GM12878 (cell line): Measurements from ENCODE around the gene ADAT3.

ENCODE experiments used
- ATF2 ChIP-seq: IDR thresholded peaks from 2 replicates; pipeline ENCODE4 v1.6.1; 2012; ENCODE audit warnings: low read length, inconsistent platforms
- ESRRA ChIP-seq: IDR thresholded peaks from 2 replicates; pipeline ENCODE4 v1.6.1; 2012; ENCODE audit warnings: mild to moderate bottlenecking, low read length, improper control_type of control experiment
- EZH2 ChIP-seq: IDR thresholded peaks from 2 replicates; pipeline ENCODE4 v1.6.1; 2012; ENCODE audit warnings: low read depth, mild to moderate bottlenecking, control low read depth, inconsistent platforms, low read length, borderline replicate concordance; ENCODE audit not compliant: control insufficient read depth
- JUND ChIP-seq: IDR thresholded peaks from 2 replicates; pipeline ENCODE4 v1.6.1; 2012; ENCODE audit warnings: low read depth, mild to moderate bottlenecking, low read length, improper control_type of control experiment, moderate library complexity
- MAX ChIP-seq: IDR thresholded peaks from 2 replicates; pipeline ENCODE4 v1.6.1; 2012; ENCODE audit warnings: low read depth, low read length, improper control_type of control experiment
- MXI1 ChIP-seq: fragments of 150-350 bp; IDR thresholded peaks from 2 replicates; pipeline ENCODE4 v1.6.1; 2011; ENCODE audit warnings: low read depth, mild to moderate bottlenecking, inconsistent platforms, low read length, improper control_type of control experiment
- POLR2A ChIP-seq: IDR thresholded peaks from 2 replicates; pipeline ENCODE4 v1.6.1; 2011; ENCODE audit warnings: low read depth, mild to moderate bottlenecking, low read length
- SRF ChIP-seq, 2 experiments: IDR thresholded peaks; 2 replicates each; pipeline ENCODE4 v1.6.1; 2011; ENCODE audit warnings: low read depth in 2 of 2, low read length in 2 of 2, mild to moderate bottlenecking in 1 of 2, moderate library complexity in 1 of 2
- ZNF274 ChIP-seq: IDR thresholded peaks from one replicate; pipeline ENCODE4 v1.8.0; 2011; ENCODE audit not compliant: insufficient read length, insufficient read depth

DNA sequence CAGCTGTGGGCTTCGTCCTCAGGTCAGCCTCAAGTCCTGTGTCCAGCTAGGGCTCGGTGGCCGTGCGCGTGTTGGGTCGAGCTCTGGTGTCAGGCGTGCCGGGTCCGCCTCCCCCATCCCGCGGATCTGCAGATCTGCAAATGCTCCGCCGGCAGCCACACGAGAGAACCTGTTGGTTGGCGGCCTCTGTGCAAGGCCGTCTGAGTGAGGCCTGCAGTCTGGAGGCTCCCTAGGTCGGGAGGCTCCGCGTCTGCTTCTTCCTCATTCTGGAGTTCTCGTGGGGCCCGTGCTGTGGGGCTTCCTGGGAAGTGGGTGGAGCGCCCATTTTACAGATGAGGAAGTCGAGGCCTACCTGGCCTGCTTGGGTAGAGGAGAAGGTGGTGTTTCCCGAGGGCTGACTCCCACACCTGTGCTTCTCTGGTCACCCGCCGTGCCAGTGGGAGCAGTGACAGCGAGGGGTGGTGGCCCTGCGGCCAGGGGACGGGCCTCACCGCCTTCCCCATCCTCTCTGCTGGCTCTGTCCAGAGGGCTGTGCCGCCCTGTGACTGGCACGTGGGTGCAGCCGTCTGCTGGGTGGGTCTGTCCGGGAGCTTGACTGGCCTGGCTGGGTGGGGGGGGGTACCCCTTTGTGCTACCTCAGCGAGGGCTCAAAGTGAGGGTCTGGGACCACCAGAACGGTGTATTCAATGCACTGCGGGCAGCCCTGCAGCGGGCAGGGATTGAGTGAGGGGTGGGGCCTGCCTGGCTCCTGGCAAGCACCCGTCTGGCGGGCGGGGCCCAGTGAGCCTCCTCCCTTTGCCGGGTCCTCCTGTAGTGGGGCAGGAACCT is 39.1 kb downstream of the ADAT3 start:
- TF ChIP-seq ESRRA (no peak), POLR2A (no peak), MAX (no peak), ZNF274 (no peak), ATF2 (no peak), SRF (IDR thresholded peaks at IDR 0.05; ENCODE audit: low read depth in 2 of 2, low read length in 2 of 2) (no peak), EZH2 (no peak), JUND (no peak), MXI1 (no peak)
